ENCODE results near the gene PRICKLE2. TPM values are rescaled to one million over a fixed set of nuclear protein-coding genes. Genes with fewer than 3 reads are reported as not detected.

PRICKLE2 gene
- total and polyA plus RNA-seq, 2 donors (not counting 3 experiments of a cell fraction or from before 2014, with no cell fraction given), result 3.0 to 7.1 TPM

- no peaks in the 10 kb centered on the region for H3K27me3 ChIP-seq (ENCODE audit: control insufficient read depth in 2 of 2, insufficient read depth in 2 of 2, low read length in 2 of 2)
- BruUV-seq (replicated peaks), result no TSS peak
- DNase-seq (ENCODE audit: low read depth, low spot score) (peak; percentile 83), FAIRE-seq (no peak)
- dilution Hi-C loops (cut with MboI; ENCODE audit: extremely low pct_ligation_motif_present, low sequenced_read_pairs), result no loop called here
- H2AFZ ChIP-seq (ENCODE audit: low read depth, low read length), result peak overlapping the region; percentile 56
- intact Hi-C loops (cut with micrococcal nuclease), result no loop called here
- H3K27ac ChIP-seq (ENCODE audit: insufficient read depth, low read depth, low read length), result peak overlapping the region; percentile 15
- H3K79me2 ChIP-seq (ENCODE audit: control insufficient read depth, insufficient read depth, low read length), result no peaks in the 10 kb centered on the region
- no peaks in the 10 kb centered on the region for H4K20me1 ChIP-seq (replicated peaks; ENCODE audit: control insufficient read depth, extremely low read depth, insufficient read depth, low read length)
- H3K9me1 ChIP-seq (replicated peaks; ENCODE audit: control insufficient read depth, extremely low read depth, insufficient read depth, low read length), result no peaks in the 10 kb centered on the region
- CTCF ChIA-PET, result interaction anchor here (0.9 to 4.2 kb wide), 3 partner anchors 11 to 26 kb away, joined by 3 to 27 read pairs (median 4); partner anchors contain the start of gene PRICKLE2
- POLR2A ChIA-PET, result no interaction called here
- no peaks in the 10 kb centered on the region for H3K9me3 ChIP-seq (replicated peaks; ENCODE audit: control insufficient read depth, insufficient read depth, low read length)
- peak overlapping the region; percentile 59 for H3K9ac ChIP-seq (replicated peaks; ENCODE audit: extremely low read depth, insufficient read depth, low read length)
- H3K4me3 ChIP-seq (replicated peaks in 1 of 3; ENCODE audit: insufficient read depth in 1 of 3, low read depth in 1 of 3, low read length in 3 of 3), result peak overlapping the region in 2 of 3 experiments; percentile 3 to 20
- peak overlapping the region; percentile 50 for H3K4me2 ChIP-seq (ENCODE audit: insufficient read depth, low read length)
- TF ChIP-seq POLR2AphosphoS5 (IDR thresholded peaks at IDR 0.05; ENCODE audit: insufficient read depth, low read depth, low read length), result no peak
- TF ChIP-seq MYC (IDR thresholded peaks at IDR 0.05; ENCODE audit: low read depth, low read length), result no peak
- TF ChIP-seq JUN (IDR thresholded peaks at IDR 0.05; ENCODE audit: borderline replicate concordance, insufficient read depth, insufficient read length, low read depth), result no peak
- no peak for TF ChIP-seq EZH2 (IDR thresholded peaks at IDR 0.05; ENCODE audit: borderline replicate concordance, low read depth, low read length, severe bottlenecking)
- H3K36me3 ChIP-seq (ENCODE audit: control insufficient read depth in 2 of 2, extremely low read depth in 1 of 2, insufficient read depth in 2 of 2, low read length in 2 of 2), result no peaks in the 10 kb centered on the region
- peaks cover 35% of the 10 kb centered on the region for H3K4me1 ChIP-seq (ENCODE audit: control insufficient read depth, extremely low read depth, insufficient read depth, low read length)
Measured at GRCh38 chr3:64213962-64214379, 11.3 kb downstream of the PRICKLE2 start.

GRCh38 chr3:64213224-64213878, 11.9 kb downstream of the PRICKLE2 start:
- Histone ChIP-seq H3K27ac (ENCODE audit: insufficient read depth, low read depth, low read length) (no peak overlapping the region), H3K9ac (replicated peaks; ENCODE audit: extremely low read depth, insufficient read depth, low read length) (no peak overlapping the region), H4K20me1 (replicated peaks; ENCODE audit: control insufficient read depth, extremely low read depth, insufficient read depth, low read length) (no peaks in the 10 kb centered on the region), H2AFZ (ENCODE audit: low read depth, low read length) (no peak overlapping the region), H3K79me2 (ENCODE audit: control insufficient read depth, insufficient read depth, low read length) (no peaks in the 10 kb centered on the region), H3K4me3 (replicated peaks in 1 of 3; ENCODE audit: insufficient read depth in 1 of 3, low read depth in 1 of 3, low read length in 3 of 3) (no peak overlapping the region), H3K9me1 (replicated peaks; ENCODE audit: control insufficient read depth, extremely low read depth, insufficient read depth, low read length) (no peaks in the 10 kb centered on the region), H3K4me2 (ENCODE audit: insufficient read depth, low read length) (no peak overlapping the region), H3K27me3 (ENCODE audit: control insufficient read depth in 2 of 2, insufficient read depth in 2 of 2, low read length in 2 of 2) (no peaks in the 10 kb centered on the region), H3K9me3 (replicated peaks; ENCODE audit: control insufficient read depth, insufficient read depth, low read length) (no peaks in the 10 kb centered on the region), H3K36me3 (ENCODE audit: control insufficient read depth in 2 of 2, extremely low read depth in 1 of 2, insufficient read depth in 2 of 2, low read length in 2 of 2) (no peaks in the 10 kb centered on the region), H3K4me1 (ENCODE audit: control insufficient read depth, extremely low read depth, insufficient read depth, low read length) (peaks cover 35% of the 10 kb centered on the region)
- intact Hi-C loops (cut with micrococcal nuclease), result no loop called here
- FAIRE-seq (no peak), DNase-seq (ENCODE audit: low read depth, low spot score) (no peak)
- TF ChIP-seq POLR2AphosphoS5 (IDR thresholded peaks at IDR 0.05; ENCODE audit: insufficient read depth, low read depth, low read length) (no peak), FOS (IDR thresholded peaks at IDR 0.05; ENCODE audit: borderline replicate concordance, insufficient read depth, low read length) (no peak), EZH2 (IDR thresholded peaks at IDR 0.05; ENCODE audit: borderline replicate concordance, low read depth, low read length, severe bottlenecking) (no peak), JUN (IDR thresholded peaks at IDR 0.05; ENCODE audit: borderline replicate concordance, insufficient read depth, insufficient read length, low read depth) (no peak), GATA2 (IDR thresholded peaks at IDR 0.05; ENCODE audit: insufficient read depth, insufficient read length, low read depth, low read length) (no peak)
- TF ChIP-seq, protein P1, sequence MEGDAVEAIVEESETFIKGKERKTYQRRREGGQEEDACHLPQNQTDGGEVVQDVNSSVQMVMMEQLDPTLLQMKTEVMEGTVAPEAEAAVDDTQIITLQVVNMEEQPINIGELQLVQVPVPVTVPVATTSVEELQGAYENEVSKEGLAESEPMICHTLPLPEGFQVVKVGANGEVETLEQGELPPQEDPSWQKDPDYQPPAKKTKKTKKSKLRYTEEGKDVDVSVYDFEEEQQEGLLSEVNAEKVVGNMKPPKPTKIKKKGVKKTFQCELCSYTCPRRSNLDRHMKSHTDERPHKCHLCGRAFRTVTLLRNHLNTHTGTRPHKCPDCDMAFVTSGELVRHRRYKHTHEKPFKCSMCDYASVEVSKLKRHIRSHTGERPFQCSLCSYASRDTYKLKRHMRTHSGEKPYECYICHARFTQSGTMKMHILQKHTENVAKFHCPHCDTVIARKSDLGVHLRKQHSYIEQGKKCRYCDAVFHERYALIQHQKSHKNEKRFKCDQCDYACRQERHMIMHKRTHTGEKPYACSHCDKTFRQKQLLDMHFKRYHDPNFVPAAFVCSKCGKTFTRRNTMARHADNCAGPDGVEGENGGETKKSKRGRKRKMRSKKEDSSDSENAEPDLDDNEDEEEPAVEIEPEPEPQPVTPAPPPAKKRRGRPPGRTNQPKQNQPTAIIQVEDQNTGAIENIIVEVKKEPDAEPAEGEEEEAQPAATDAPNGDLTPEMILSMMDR (IDR thresholded peaks at IDR 0.05; ENCODE audit: extremely low read depth in 1 of 2, insufficient read depth in 1 of 2, low read depth in 1 of 2, low read length in 2 of 2), result no peak
- CTCF ChIA-PET, result interaction anchor here (4.2 kb wide), 1 partner anchor 12 kb away, joined by 27 read pairs; the partner anchor contains the start of gene PRICKLE2
- dilution Hi-C loops (cut with MboI; ENCODE audit: extremely low pct_ligation_motif_present, low sequenced_read_pairs), result no loop called here
- BruUV-seq (replicated peaks), result no TSS peak
- POLR2A ChIA-PET, result no interaction called here
